ENCODE measurements around the gene GDF10. TPM values are rescaled to one million over a fixed set of nuclear protein-coding genes. Genes with fewer than 3 reads are reported as not detected.

Gene GDF10
- total RNA-seq, 1 experiment from 2014 or later = 0.20 TPM

- WGBS (ENCODE audit: extremely low coverage, insufficient read length, low lambda C conversion rate) = no CpG with 5 or more reads among the region's 57 CpGs
- Histone ChIP-seq H3K79me2 (ENCODE audit: insufficient read depth, low read length) (no peaks in the 10 kb centered on the region), H4K5ac (ENCODE audit: insufficient read length, low read depth, low read length) (no peak overlapping the region), H3T11ph (ENCODE audit: low read length) (no peak overlapping the region), H2BK15ac (ENCODE audit: low read depth, low read length) (no peak overlapping the region), H3K79me1 (ENCODE audit: insufficient read depth, low read depth, low read length, poor library complexity, severe bottlenecking) (no peaks in the 10 kb centered on the region), H4K20me1 (ENCODE audit: control insufficient read depth, insufficient read depth, insufficient read length) (peaks cover under 1% of the 10 kb centered on the region), H2BK120ac (ENCODE audit: low read depth, low read length, poor library complexity, severe bottlenecking) (no peak overlapping the region), H3K23me2 (ENCODE audit: insufficient read length, low read depth, low read length, poor library complexity, severe bottlenecking) (peaks cover 4% of the 10 kb centered on the region), H3K27ac (ENCODE audit: insufficient read length, low read depth, low read length) (no peak overlapping the region), H4K8ac (replicated peaks; ENCODE audit: insufficient read length, low read depth, low read length) (no peak overlapping the region), H2BK5ac (ENCODE audit: insufficient read length, low read length) (no peak overlapping the region), H2BK20ac (ENCODE audit: low read depth, low read length, poor library complexity, severe bottlenecking) (no peak overlapping the region), H4K91ac (ENCODE audit: insufficient read length, low read depth, low read length) (no peak overlapping the region), H3K56ac (ENCODE audit: insufficient read length, low read depth, low read length) (no peak overlapping the region), H3K4me1 (ENCODE audit: insufficient read depth, low read length) (no peaks in the 10 kb centered on the region), H3K18ac (ENCODE audit: insufficient read length, low read depth, low read length) (no peak overlapping the region), H2BK12ac (ENCODE audit: insufficient read length, low read depth, low read length) (no peak overlapping the region), H3K27me3 (ENCODE audit: insufficient read depth, low read length) (peaks cover 14% of the 10 kb centered on the region; the same call in 1 of the 2 replicates), H3K9me3 (ENCODE audit: control insufficient read depth, low read depth, low read length) (no peaks in the 10 kb centered on the region), H3K4me2 (ENCODE audit: insufficient read depth, insufficient read length, low read length) (peak overlapping the region; percentile 62), H2AFZ (ENCODE audit: low read length) (no peak overlapping the region), H3K23ac (ENCODE audit: insufficient read length, low read depth, low read length) (no peak overlapping the region), H3K4ac (ENCODE audit: low read depth, low read length) (no peak overlapping the region), H3K14ac (ENCODE audit: insufficient read depth, low read length) (no peak overlapping the region), H3K9ac (ENCODE audit: extremely low read depth, insufficient read length, low read length) (no peak overlapping the region), H2AK5ac (ENCODE audit: insufficient read length, low read length) (no peak overlapping the region)
- Mint-ChIP-seq H3K9me3 (no peaks in the 10 kb centered on the region), H3K4me1 (peaks cover 10 to 27% of the 10 kb centered on the region in 2 experiments), H3K27me3 (ENCODE audit: low read depth) (peaks cover 79% of the 10 kb centered on the region), H3K27ac (no peak overlapping the region), H3K4me3 (peak overlapping the region; percentile 56 to 78), H3K36me3 (ENCODE audit: insufficient read depth in 1 of 3, low read depth in 3 of 3) (no peaks in the 10 kb centered on the region)
- no peak for DNase-seq
- peak; percentile 39; the same call in 2 of the 3 replicates for TF ChIP-seq CTCF (conservative IDR thresholded peaks at IDR 0.05)
Measured at GRCh38 chr10:47300429-47300931, 483 bp downstream of the GDF10 start.
